HepG2 (cell line): ENCODE measurements around the gene ALPK3. TPM values are rescaled to one million over a fixed set of nuclear protein-coding genes. Genes with fewer than 3 reads are reported as not detected.
A peak's percentile ranks its signal among the peaks of the same experiment; 100 is the strongest.

Source experiments
- ADNP ChIP-seq: sonication (generic); formaldehyde crosslinking; IDR thresholded peaks from 2 replicates; pipeline ENCODE4 v1.4.0; 2020; ENCODE audit warnings: missing genetic modification reagents
- ASH2L ChIP-seq: fragments of 300-600, 200-600 bp; sonication (generic); IDR thresholded peaks from 2 replicates; pipeline ENCODE4 v1.7.0; 2017; ENCODE audit warnings: low read depth, mild to moderate bottlenecking, moderate library complexity, mixed read lengths, low read length; ENCODE audit not compliant: insufficient read length
- BRD4 ChIP-seq: sonication (generic); formaldehyde crosslinking; IDR thresholded peaks from 2 replicates; pipeline ENCODE4 v1.4.0; 2020; ENCODE audit warnings: missing genetic modification reagents
- ELF3 ChIP-seq: IDR thresholded peaks from 2 replicates; pipeline ENCODE4 v1.6.1; 2016; ENCODE audit warnings: missing genetic modification reagents, missing compliant biosample characterization
- FOSL1 ChIP-seq: sonication (generic); formaldehyde crosslinking; IDR thresholded peaks from 2 replicates; pipeline ENCODE4 v1.9.0; 2021; ENCODE audit warnings: missing genetic modification reagents, borderline replicate concordance
- GATAD1 ChIP-seq: IDR thresholded peaks from 2 replicates; pipeline ENCODE4 v1.6.1; 2016; ENCODE audit warnings: missing genetic modification reagents, missing compliant biosample characterization
- GPN1 ChIP-seq: sonication (generic); formaldehyde crosslinking; IDR thresholded peaks from 2 replicates; pipeline ENCODE4 v1.5.1; 2020; ENCODE audit warnings: missing genetic modification reagents, borderline replicate concordance
- HMG20A ChIP-seq: IDR thresholded peaks from 2 replicates; pipeline ENCODE4 v1.6.1; 2016; ENCODE audit warnings: borderline replicate concordance
- HNF4A ChIP-seq: sonication (generic); formaldehyde crosslinking; IDR thresholded peaks from 2 replicates; pipeline ENCODE4 v1.4.0; 2020; ENCODE audit warnings: missing genetic modification reagents
- HNRNPUL1 ChIP-seq: fragments of 200-400 bp; formaldehyde crosslinking; IDR thresholded peaks from 2 replicates; pipeline ENCODE4 v1.6.1; 2017; ENCODE audit warnings: low read depth, mild to moderate bottlenecking, low read length, moderate library complexity
- ISL2 ChIP-seq: sonication (generic); formaldehyde crosslinking; IDR thresholded peaks from 2 replicates; pipeline ENCODE4 v1.5.0; 2020; ENCODE audit warnings: missing genetic modification reagents
- JUND ChIP-seq: sonication (generic); formaldehyde crosslinking; IDR thresholded peaks from 2 replicates; pipeline ENCODE4 v1.8.0; 2022; ENCODE audit warnings: mild to moderate bottlenecking, missing genetic modification reagents
- KDM3A ChIP-seq: IDR thresholded peaks from 2 replicates; pipeline ENCODE4 v1.6.1; 2018; ENCODE audit warnings: low read depth, missing compliant biosample characterization
- KLF16 ChIP-seq, 2 experiments: sonication (generic) in 1 of 2; formaldehyde crosslinking in 1 of 2; IDR thresholded peaks; 2 replicates each; pipeline versions ENCODE4 v1.6.1 to v1.8.0; 2016 to 2023; ENCODE audit warnings: missing genetic modification reagents in 2 of 2, missing compliant biosample characterization in 1 of 2
- MAFK ChIP-seq, 2 experiments: IDR thresholded peaks in 1 of 2; conservative IDR thresholded peaks in 1 of 2; 2 replicates each; pipeline ENCODE4 v1.6.1; 2011; ENCODE audit warnings: improper control_type of control experiment in 2 of 2, low read length in 2 of 2
- PRMT3 ChIP-seq: sonication (generic); formaldehyde crosslinking; IDR thresholded peaks from 2 replicates; pipeline ENCODE4 v1.8.1; 2022; ENCODE audit warnings: low read depth, mild to moderate bottlenecking, moderate library complexity, missing genetic modification reagents, borderline replicate concordance
- SCMH1 ChIP-seq: sonication (generic); formaldehyde crosslinking; IDR thresholded peaks from 2 replicates; pipeline ENCODE4 v1.9.0; 2021; ENCODE audit warnings: missing genetic modification reagents, mild to moderate bottlenecking, borderline replicate concordance
- SMAD1 ChIP-seq: sonication (generic); formaldehyde crosslinking; IDR thresholded peaks from 2 replicates; pipeline ENCODE4 v1.4.0; 2020; ENCODE audit warnings: missing genetic modification reagents, low read depth, mild to moderate bottlenecking, borderline replicate concordance
- SMAD3 ChIP-seq: sonication (generic); formaldehyde crosslinking; IDR thresholded peaks from 2 replicates; pipeline ENCODE4 v1.4.0; 2020; ENCODE audit warnings: missing genetic modification reagents
- TARDBP ChIP-seq: sonication (generic); formaldehyde crosslinking; IDR thresholded peaks from 2 replicates; pipeline ENCODE4 v1.8.0; 2022; ENCODE audit warnings: mild to moderate bottlenecking, missing genetic modification reagents
- ZNF180 ChIP-seq: sonication (generic); formaldehyde crosslinking; IDR thresholded peaks from 2 replicates; pipeline ENCODE4 v1.4.0; 2020; ENCODE audit warnings: low read depth, missing genetic modification reagents, borderline replicate concordance
- ZNF33A ChIP-seq: sonication (generic); formaldehyde crosslinking; IDR thresholded peaks from 2 replicates; pipeline ENCODE4 v1.5.1; 2020; ENCODE audit warnings: missing genetic modification reagents, mild to moderate bottlenecking, moderate library complexity, borderline replicate concordance
- ZNF33B ChIP-seq: sonication (generic); formaldehyde crosslinking; IDR thresholded peaks from 2 replicates; pipeline ENCODE4 v1.5.1; 2020; ENCODE audit warnings: mild to moderate bottlenecking, missing genetic modification reagents
- polyA plus RNA-seq, 8 experiments: library from polyadenylated mRNA; depleted of rRNA in 3 of 8; stranded (reverse) in 7 of 8; unstranded in 1 of 8; fragments of >200 nt; fragmentation: Illumina TruSeq in 4 of 8; extraction: Trizol in 4 of 8; gene quantifications; 2 replicates each; pipeline versions ENCODE4 v1.2.1 to v1.2.3, GENCODE V29; 2011 to 2016; ENCODE audit warnings: low read depth in 4 of 8, missing spikeins in 1 of 8, mixed read lengths in 1 of 8; ENCODE audit not compliant: insufficient read depth in 1 of 8
- total RNA-seq, 5 experiments: library from RNA; depleted of rRNA; stranded (reverse); fragments of >200 nt; fragmentation: Illumina TruSeq; extraction: Trizol; gene quantifications; 2 replicates each; pipeline ENCODE4 v1.2.3, GENCODE V29; 2016; ENCODE audit warnings: low read depth in 1 of 5
- TF ChIP-seq, protein P1 (sequence below): sonication (generic); formaldehyde crosslinking; IDR thresholded peaks from 2 replicates; pipeline ENCODE4 v1.4.0; 2020; ENCODE audit warnings: mild to moderate bottlenecking, missing genetic modification reagents
- TF ChIP-seq, protein P2 (sequence below): sonication (generic); formaldehyde crosslinking; IDR thresholded peaks from 2 replicates; pipeline ENCODE4 v1.8.1; 2023; ENCODE audit warnings: mild to moderate bottlenecking, missing genetic modification reagents, borderline replicate concordance

The ALPK3 gene
- total and polyA plus RNA-seq, 2 of the 13 experiments (the other 11 are each of a cell fraction or from before 2014, with no cell fraction given) = 0.04 to 0.42 TPM

DNA sequence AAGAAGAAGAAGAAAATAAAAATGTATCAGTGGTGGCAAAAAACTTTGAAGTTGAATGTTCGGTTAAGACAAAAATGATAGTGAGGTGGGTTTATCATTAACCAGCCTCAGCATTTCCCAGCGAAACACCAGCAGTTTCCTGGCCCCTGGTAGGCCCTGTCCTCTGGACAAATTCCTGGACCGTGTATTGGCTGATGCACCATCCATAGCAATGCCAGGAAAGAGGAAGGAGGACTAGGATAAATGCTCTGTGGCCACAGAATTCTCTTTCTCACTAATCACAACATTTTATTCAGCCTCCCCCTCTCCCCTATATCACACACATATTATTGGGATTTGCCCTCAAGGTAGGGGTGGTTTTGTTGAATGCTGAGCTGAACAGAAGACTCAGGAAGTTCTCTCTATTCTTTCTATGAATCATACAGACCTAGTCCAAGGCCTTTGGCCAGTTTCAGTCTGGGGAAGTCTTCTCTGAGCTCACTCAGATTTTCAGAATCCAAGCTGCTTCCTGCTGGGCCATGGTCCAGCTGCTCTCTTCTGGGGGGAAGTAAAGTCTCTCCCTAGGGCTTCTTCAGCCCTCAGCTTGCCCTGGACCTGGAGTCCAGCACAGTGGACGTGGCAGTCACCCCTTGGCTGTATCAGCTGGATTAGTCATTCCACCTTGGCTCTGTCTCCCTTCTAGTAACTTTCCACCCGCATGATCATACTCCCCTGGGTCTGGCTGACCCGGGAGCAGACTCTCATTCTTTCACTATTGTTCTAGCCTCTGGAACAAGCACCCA lies 94.9 kb downstream of the ALPK3 start (continued):
- TF ChIP-seq, protein P1, sequence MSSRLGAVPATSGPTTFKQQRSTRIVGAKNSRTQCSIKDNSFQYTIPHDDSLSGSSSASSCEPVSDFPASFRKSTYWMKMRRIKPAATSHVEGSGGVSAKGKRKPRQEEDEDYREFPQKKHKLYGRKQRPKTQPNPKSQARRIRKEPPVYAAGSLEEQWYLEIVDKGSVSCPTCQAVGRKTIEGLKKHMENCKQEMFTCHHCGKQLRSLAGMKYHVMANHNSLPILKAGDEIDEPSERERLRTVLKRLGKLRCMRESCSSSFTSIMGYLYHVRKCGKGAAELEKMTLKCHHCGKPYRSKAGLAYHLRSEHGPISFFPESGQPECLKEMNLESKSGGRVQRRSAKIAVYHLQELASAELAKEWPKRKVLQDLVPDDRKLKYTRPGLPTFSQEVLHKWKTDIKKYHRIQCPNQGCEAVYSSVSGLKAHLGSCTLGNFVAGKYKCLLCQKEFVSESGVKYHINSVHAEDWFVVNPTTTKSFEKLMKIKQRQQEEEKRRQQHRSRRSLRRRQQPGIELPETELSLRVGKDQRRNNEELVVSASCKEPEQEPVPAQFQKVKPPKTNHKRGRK (CRISPR knock-in tag) = no peak
- TF ChIP-seq GATAD1 (0 out of 2 replicates have a peak, but pooled peaks have one; percentile 13), KDM3A (CRISPR knock-in tag) (no peak), SMAD1 (no peak), KLF16 (CRISPR knock-in tag; IDR thresholded peaks at IDR 0.05) (no peak), FOSL1 (peak; percentile 41; the same call in 1 of the 2 replicates), HNRNPUL1 (no peak), ZNF33B (CRISPR knock-in tag) (no peak), TARDBP (CRISPR knock-in tag) (no peak), JUND (CRISPR knock-in tag) (no peak; the same call in 1 of the 2 replicates), ADNP (CRISPR knock-in tag) (no peak), ZNF33A (CRISPR knock-in tag) (no peak), BRD4 (0 out of 2 replicates have a peak, but pooled peaks have one; percentile 58), SCMH1 (no peak), HMG20A (CRISPR knock-in tag) (no peak; the same call in 1 of the 2 replicates), ASH2L (peak; percentile 26), MAFK (conservative IDR thresholded peaks at IDR 0.05 in 1 of 2, IDR thresholded peaks at IDR 0.05 in 1 of 2; ENCODE audit: low read length in 2 of 2) (peak in 1 of 2 experiments; percentile 38; a peak in 1 of 4 replicates), HNF4A (CRISPR knock-in tag) (peak; percentile 37; the same call in 1 of the 2 replicates), ISL2 (CRISPR knock-in tag) (peak; percentile 50; the same call in 1 of the 2 replicates), ZNF180 (CRISPR knock-in tag) (no peak), PRMT3 (CRISPR knock-in tag) (no peak), GPN1 (CRISPR knock-in tag) (no peak), SMAD3 (CRISPR knock-in tag) (no peak), ELF3 (CRISPR knock-in tag) (peak; percentile 53)
- TF ChIP-seq, protein P2, sequence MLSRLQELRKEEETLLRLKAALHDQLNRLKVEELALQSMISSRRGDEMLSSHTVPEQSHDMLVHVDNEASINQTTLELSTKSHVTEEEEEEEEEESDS (CRISPR knock-in tag) = no peak
